ENCODE measurements around the gene YPEL4. TPM values are rescaled to one million over a fixed set of nuclear protein-coding genes. Genes with fewer than 3 reads are reported as not detected.
A peak's percentile ranks its signal among the peaks of the same experiment; 100 is the strongest.

The YPEL4 gene
- total and polyA plus RNA-seq, 7 donors = 1.2 to 4.4 (median 2.5) TPM

GRCh38 chr11:57597461-57597915 lies 52.2 kb downstream of the YPEL4 start, which contains the start of gene SERPING1:
TSS of gene SERPING1 (plus strand) at chr11:57597685. CDS start at chr11:57598271, 586 bp downstream.
- Histone ChIP-seq H3K36me3 (peaks cover 0 to 19% (median 0%) of the 10 kb centered on the region in 4 donors), H3K4me1 (peaks cover 0 to 22% (median 13%) of the 10 kb centered on the region in 4 donors), H3K27me3 (no peaks in the 10 kb centered on the region), H3K27ac (peak within 1 kb of the TSS; percentile 79 to 93 (median 89)), H3K4me3 (peak within 1 kb of the TSS; percentile 48 to 76 (median 64)), H3K9me3 (no peaks in the 10 kb centered on the region)
- intact Hi-C loops (cut with DNase I) = loop anchor here (2.0 kb wide), 1 partner anchor 29 kb away; no protein-coding TSS in a partner anchor
- WGBS, 2 donors = 34 to 36% methylated on average over 10 of the region's 10 CpGs
- TF ChIP-seq EP300 (IDR thresholded peaks at IDR 0.05) = no peak
- TF ChIP-seq, protein P1, sequence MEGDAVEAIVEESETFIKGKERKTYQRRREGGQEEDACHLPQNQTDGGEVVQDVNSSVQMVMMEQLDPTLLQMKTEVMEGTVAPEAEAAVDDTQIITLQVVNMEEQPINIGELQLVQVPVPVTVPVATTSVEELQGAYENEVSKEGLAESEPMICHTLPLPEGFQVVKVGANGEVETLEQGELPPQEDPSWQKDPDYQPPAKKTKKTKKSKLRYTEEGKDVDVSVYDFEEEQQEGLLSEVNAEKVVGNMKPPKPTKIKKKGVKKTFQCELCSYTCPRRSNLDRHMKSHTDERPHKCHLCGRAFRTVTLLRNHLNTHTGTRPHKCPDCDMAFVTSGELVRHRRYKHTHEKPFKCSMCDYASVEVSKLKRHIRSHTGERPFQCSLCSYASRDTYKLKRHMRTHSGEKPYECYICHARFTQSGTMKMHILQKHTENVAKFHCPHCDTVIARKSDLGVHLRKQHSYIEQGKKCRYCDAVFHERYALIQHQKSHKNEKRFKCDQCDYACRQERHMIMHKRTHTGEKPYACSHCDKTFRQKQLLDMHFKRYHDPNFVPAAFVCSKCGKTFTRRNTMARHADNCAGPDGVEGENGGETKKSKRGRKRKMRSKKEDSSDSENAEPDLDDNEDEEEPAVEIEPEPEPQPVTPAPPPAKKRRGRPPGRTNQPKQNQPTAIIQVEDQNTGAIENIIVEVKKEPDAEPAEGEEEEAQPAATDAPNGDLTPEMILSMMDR (IDR thresholded peaks at IDR 0.05) = no peak
- TF ChIP-seq POLR2AphosphoS5 (IDR thresholded peaks at IDR 0.05) = peak; percentile 35 to 69 (median 52)
- TF ChIP-seq POLR2A (IDR thresholded peaks at IDR 0.05) = no peak
- DNase-seq = peak; percentile 91

DNA sequence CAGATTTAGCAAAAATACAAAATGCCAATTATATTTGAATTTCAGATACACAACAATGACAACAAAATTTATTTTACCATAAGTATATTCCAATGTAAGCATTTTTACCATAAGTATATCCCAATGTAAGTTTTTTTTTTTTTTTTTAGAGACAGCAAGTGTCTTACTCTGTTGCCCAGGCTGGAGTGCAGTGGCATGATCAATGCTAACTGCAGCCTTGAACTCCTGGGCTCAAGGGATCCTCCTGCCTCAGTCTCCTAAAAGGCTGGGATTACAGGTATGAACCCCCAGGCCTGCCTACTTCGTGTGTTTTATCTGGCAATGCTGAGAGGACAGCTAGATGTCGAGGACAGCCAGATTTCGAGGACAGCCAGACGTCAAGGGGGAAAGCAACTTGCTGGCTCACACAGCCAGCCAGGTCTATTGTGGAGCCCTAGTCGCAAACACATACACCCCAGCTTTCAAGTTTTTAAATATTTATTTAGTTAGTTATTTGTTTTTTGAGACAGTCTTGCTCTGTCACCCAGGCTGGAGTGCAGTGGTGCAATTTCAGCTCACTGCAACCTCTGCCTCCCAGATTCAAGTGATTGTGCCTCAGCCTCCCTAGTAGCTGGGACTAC lies 53.3 kb downstream of the YPEL4 start:
- Histone ChIP-seq H3K4me3 (no peak overlapping the region), H3K36me3 (peaks cover 0 to 12% (median 0%) of the 10 kb centered on the region in 4 donors), H3K9me3 (no peaks in the 10 kb centered on the region), H3K27ac (peak overlapping the region; percentile 79 to 93 (median 89)), H3K27me3 (no peaks in the 10 kb centered on the region), H3K4me1 (peaks cover 0 to 22% (median 13%) of the 10 kb centered on the region in 4 donors)
- DNase-seq = no peak
- no peak for TF ChIP-seq EP300 (IDR thresholded peaks at IDR 0.05)
- no peak for TF ChIP-seq POLR2AphosphoS5 (IDR thresholded peaks at IDR 0.05)
- TF ChIP-seq POLR2A (IDR thresholded peaks at IDR 0.05) = no peak
- TF ChIP-seq, protein P1 (IDR thresholded peaks at IDR 0.05) = no peak
- WGBS, 2 donors = 58 to 83% methylated on average over 5 of the region's 5 CpGs
- intact Hi-C loops (cut with DNase I) = loop anchor here (2.0 kb wide), 1 partner anchor 28 kb away; no protein-coding TSS in a partner anchor

Small RNA genes lying within 50 kb of the gene (small RNA-seq; reads per million reads assigned to genes)
- gene MIR130A = 523 to 842 (median 534) reads per million in 3 donors

Other genes with a start within 250 kb of the YPEL4 start
- 10 to 100 TPM; 25.2 to 43.9 (median 31.9) TPM for gene SLC43A3, start 222.8 kb downstream of the YPEL4 start, total RNA-seq
- 10 to 100 TPM; 11.3 to 16.9 (median 12.6) TPM for gene SLC43A3, start 222.8 kb downstream of the YPEL4 start, polyA plus RNA-seq
- gene RTN4RL2, start 189.4 kb downstream of the YPEL4 start, total RNA-seq = under 1 TPM in 2 of 4 donors, not detected in 2; 0.41 to 0.66 TPM
- gene RTN4RL2, start 189.4 kb downstream of the YPEL4 start, polyA plus RNA-seq = under 1 TPM in 2 of 3 donors, not detected in 1; 0.60 to 0.63 TPM
- gene SLC43A1, start 134.2 kb downstream of the YPEL4 start, total RNA-seq = 10 to 100 TPM; 19.1 to 32.4 (median 27.4) TPM
- 10 to 100 TPM in 1 of 3 donors, 1 to 10 TPM in 1, under 1 TPM in 1; 0.92 to 14.3 (median 5.4) TPM for gene SLC43A1, start 134.2 kb downstream of the YPEL4 start, polyA plus RNA-seq
- gene TIMM10, start 119.2 kb downstream of the YPEL4 start, total RNA-seq = 10 to 100 TPM; 22.4 to 59.7 (median 33.0) TPM
- gene TIMM10, start 119.2 kb downstream of the YPEL4 start, polyA plus RNA-seq = 10 to 100 TPM; 48.0 to 62.9 (median 52.7) TPM
- gene SMTNL1, start 112.3 kb downstream of the YPEL4 start, total RNA-seq = not detected
- gene SMTNL1, start 112.3 kb downstream of the YPEL4 start, polyA plus RNA-seq = not detected
- 10 to 100 TPM; 26.5 to 37.8 (median 32.5) TPM for gene UBE2L6, start 82.2 kb downstream of the YPEL4 start, total RNA-seq
- 100 to 1,000 TPM in 1 of 3 donors, 10 to 100 TPM in 2; 42.6 to 106 (median 62.9) TPM for gene UBE2L6, start 82.2 kb downstream of the YPEL4 start, polyA plus RNA-seq
- 100 to 1,000 TPM; 214 to 397 (median 295) TPM for gene SERPING1, start 52.2 kb downstream of the YPEL4 start, total RNA-seq
- 100 to 1,000 TPM in 1 of 3 donors, 10 to 100 TPM in 2; 24.5 to 147 (median 49.9) TPM for gene SERPING1, start 52.2 kb downstream of the YPEL4 start, polyA plus RNA-seq
- 10 to 100 TPM in 3 of 4 donors, 1 to 10 TPM in 1; 3.9 to 23.2 (median 13.7) TPM for gene CLP1, start 7.8 kb upstream of the YPEL4 start, total RNA-seq
- gene CLP1, start 7.8 kb upstream of the YPEL4 start, polyA plus RNA-seq = 10 to 100 TPM; 12.4 to 16.0 (median 13.2) TPM
- 10 to 100 TPM; 25.3 to 34.3 (median 28.1) TPM for gene ZDHHC5, start 18.2 kb upstream of the YPEL4 start, total RNA-seq
- 10 to 100 TPM; 13.6 to 42.5 (median 13.8) TPM for gene ZDHHC5, start 18.2 kb upstream of the YPEL4 start, polyA plus RNA-seq
- gene MED19, start 62.3 kb upstream of the YPEL4 start, total RNA-seq = 10 to 100 TPM in 3 of 4 donors, 1 to 10 TPM in 1; 8.3 to 14.9 (median 12.8) TPM
- 10 to 100 TPM; 14.4 to 18.5 (median 16.3) TPM for gene MED19, start 62.3 kb upstream of the YPEL4 start, polyA plus RNA-seq
- 10 to 100 TPM; 29.1 to 47.8 (median 40.7) TPM for gene TMX2, start 62.7 kb upstream of the YPEL4 start, total RNA-seq
- gene TMX2, start 62.7 kb upstream of the YPEL4 start, polyA plus RNA-seq = 100 to 1,000 TPM in 1 of 3 donors, 10 to 100 TPM in 2; 25.2 to 136 (median 26.8) TPM
- gene SELENOH, start 91.6 kb upstream of the YPEL4 start, total RNA-seq = 100 to 1,000 TPM; 130 to 188 (median 132) TPM
- 100 to 1,000 TPM; 149 to 180 (median 156) TPM for gene SELENOH, start 91.6 kb upstream of the YPEL4 start, polyA plus RNA-seq
- gene BTBD18, start 101.9 kb upstream of the YPEL4 start, total RNA-seq = not detected
- gene BTBD18, start 101.9 kb upstream of the YPEL4 start, polyA plus RNA-seq = under 1 TPM in 1 of 3 donors, not detected in 2; 0.03 TPM
- gene CTNND1, start 111.9 kb upstream of the YPEL4 start, total RNA-seq = 100 to 1,000 TPM in 1 of 4 donors, 10 to 100 TPM in 3; 66.0 to 102 (median 86.9) TPM
- gene CTNND1, start 111.9 kb upstream of the YPEL4 start, polyA plus RNA-seq = 100 to 1,000 TPM in 1 of 3 donors, 10 to 100 TPM in 2; 84.7 to 132 (median 99.9) TPM

Data from sigmoid colon (tissue), 7 donors.